ENCODE measurements around the gene PFKM. TPM values are rescaled to one million over a fixed set of nuclear protein-coding genes. Genes with fewer than 3 reads are reported as not detected.

Gene PFKM
- 51.6 and 52.3 TPM in 2 replicates for total RNA-seq

GRCh38 chr12:48119078-48119833 is at the start of gene PFKM:
TSS of gene PFKM (plus strand) at chr12:48119364. CDS start at chr12:48122775, 3,411 bp downstream.

GRCh38 chr12:48105867-48106680 is 13.1 kb upstream of the PFKM start, which contains the start of gene SENP1:
TSS of gene SENP1 (minus strand) at chr12:48106079. CDS start at chr12:48101472, 4,607 bp downstream.

GRCh38 chr12:48157018-48157888 is 38.1 kb downstream of the PFKM start, which contains the start of gene ASB8:
TSS of gene ASB8 (minus strand) at chr12:48157515. CDS start at chr12:48153496, 4,019 bp downstream.

GRCh38 chr12:48183091-48183875 is 64.1 kb downstream of the PFKM start, which contains the start of gene CCDC184:
TSS of gene CCDC184 (plus strand) at chr12:48183644. CDS start at chr12:48184123, 479 bp downstream.

Other genes with a start within 250 kb of the PFKM start
- gene VDR, start 214.4 kb upstream of the PFKM start, total RNA-seq, result 7.9 and 10.4 TPM in 2 replicates
- 14.2 and 16.5 TPM in 2 replicates for gene TMEM106C, start 155.8 kb upstream of the PFKM start, total RNA-seq
- not detected in 2 replicates for gene COL2A1, start 114.9 kb upstream of the PFKM start, total RNA-seq
- gene SENP1, start 13.3 kb upstream of the PFKM start, total RNA-seq, result 6.5 and 12.2 TPM in 2 replicates
- 17.8 and 27.3 TPM in 2 replicates for gene ASB8, start 38.2 kb downstream of the PFKM start, total RNA-seq
- 0.15 and 0.19 TPM in 2 replicates for gene CCDC184, start 64.3 kb downstream of the PFKM start, total RNA-seq
- not detected in 2 replicates for gene OR10AD1, start 83.9 kb downstream of the PFKM start, total RNA-seq
- gene ZNF641, start 231.6 kb downstream of the PFKM start, total RNA-seq, result 2.9 and 3.1 TPM in 2 replicates